ENCODE data around the gene NELL1. TPM values are rescaled to one million over a fixed set of nuclear protein-coding genes. Genes with fewer than 3 reads are reported as not detected.
A peak's percentile ranks its signal among the peaks of the same experiment; 100 is the strongest.

The NELL1 gene
- total RNA-seq, 1 donor from 2014 or later = not detected

DNA sequence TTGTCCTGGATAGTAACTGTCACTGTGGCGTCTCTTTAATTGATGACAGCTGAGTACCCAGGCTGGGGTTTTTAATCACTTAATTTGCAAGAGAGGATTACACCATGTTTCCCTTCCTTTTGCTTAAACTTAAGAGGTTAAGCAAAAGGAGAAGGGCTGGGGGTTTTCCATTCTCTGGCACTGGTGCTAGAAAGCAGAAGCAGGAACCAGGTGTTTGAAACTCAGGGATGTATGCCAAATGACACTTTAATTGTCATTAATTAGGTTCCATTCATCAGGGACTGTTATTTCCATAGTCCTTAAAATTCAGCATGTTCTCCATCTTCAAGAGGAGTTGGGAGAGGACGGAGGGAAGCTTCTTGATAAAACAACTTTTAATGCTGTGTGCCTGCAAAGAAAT, 746.2 kb downstream of the NELL1 start:
- no peaks in the 10 kb centered on the region for H4K20me1 ChIP-seq (ENCODE audit: low read depth)
- Mint-ChIP-seq H3K27ac (no peak overlapping the region), H3K9me3 (no peaks in the 10 kb centered on the region), H3K27me3 (ENCODE audit: insufficient read depth, low read depth) (no peaks in the 10 kb centered on the region), H3K36me3 (no peaks in the 10 kb centered on the region), H3K4me3 (no peak overlapping the region), H3K4me1 (no peaks in the 10 kb centered on the region)
- no peaks in the 10 kb centered on the region for H3K36me3 ChIP-seq
- no peak overlapping the region for H2AFZ ChIP-seq (replicated peaks)
- no peak overlapping the region for H3K9ac ChIP-seq
- DNase-seq (ENCODE audit: low spot score) = peak; percentile 3
- H3K9me3 ChIP-seq (ENCODE audit: low read depth) = no peaks in the 10 kb centered on the region
- no peak overlapping the region for H3K4me2 ChIP-seq
- H3F3A ChIP-seq (ENCODE audit: low read depth) = no peaks in the 10 kb centered on the region
- no peak for TF ChIP-seq EZH2 (IDR thresholded peaks at IDR 0.05)
- no peak for TF ChIP-seq EZH2phosphoT487 (IDR thresholded peaks at IDR 0.05)
- no peak for TF ChIP-seq CTCF (IDR thresholded peaks at IDR 0.05)
- peaks cover 8% of the 10 kb centered on the region for H3K4me1 ChIP-seq
- H3K4me3 ChIP-seq = no peak overlapping the region
- no peaks in the 10 kb centered on the region for H3K79me2 ChIP-seq (ENCODE audit: low read depth)
- no peaks in the 10 kb centered on the region for H3K27me3 ChIP-seq
- no peak overlapping the region for H3K27ac ChIP-seq

- no peaks in the 10 kb centered on the region for H3K4me1 ChIP-seq
- Mint-ChIP-seq H3K4me1 (no peaks in the 10 kb centered on the region), H3K27me3 (ENCODE audit: insufficient read depth, low read depth) (no peaks in the 10 kb centered on the region), H3K9me3 (no peaks in the 10 kb centered on the region), H3K36me3 (no peaks in the 10 kb centered on the region), H3K27ac (no peak overlapping the region), H3K4me3 (no peak overlapping the region)
- TF ChIP-seq EZH2phosphoT487 (IDR thresholded peaks at IDR 0.05) (no peak), EZH2 (IDR thresholded peaks at IDR 0.05) (no peak), CTCF (IDR thresholded peaks at IDR 0.05) (no peak)
- H4K20me1 ChIP-seq (ENCODE audit: low read depth) = no peaks in the 10 kb centered on the region
- no peaks in the 10 kb centered on the region for H3K27me3 ChIP-seq
- no peak overlapping the region for H3K9ac ChIP-seq
- no peak overlapping the region for H3K4me2 ChIP-seq
- no peaks in the 10 kb centered on the region for H3K79me2 ChIP-seq (ENCODE audit: low read depth)
- DNase-seq (ENCODE audit: low spot score) = no peak
- no peak overlapping the region for H3K4me3 ChIP-seq
- no peak overlapping the region for H2AFZ ChIP-seq (replicated peaks)
- no peaks in the 10 kb centered on the region for H3F3A ChIP-seq (ENCODE audit: low read depth)
- H3K36me3 ChIP-seq = no peaks in the 10 kb centered on the region
- H3K27ac ChIP-seq = no peak overlapping the region
- no peaks in the 10 kb centered on the region for H3K9me3 ChIP-seq (ENCODE audit: low read depth)
Measured at GRCh38 chr11:21421711-21422329, 752.4 kb downstream of the NELL1 start.

DNA sequence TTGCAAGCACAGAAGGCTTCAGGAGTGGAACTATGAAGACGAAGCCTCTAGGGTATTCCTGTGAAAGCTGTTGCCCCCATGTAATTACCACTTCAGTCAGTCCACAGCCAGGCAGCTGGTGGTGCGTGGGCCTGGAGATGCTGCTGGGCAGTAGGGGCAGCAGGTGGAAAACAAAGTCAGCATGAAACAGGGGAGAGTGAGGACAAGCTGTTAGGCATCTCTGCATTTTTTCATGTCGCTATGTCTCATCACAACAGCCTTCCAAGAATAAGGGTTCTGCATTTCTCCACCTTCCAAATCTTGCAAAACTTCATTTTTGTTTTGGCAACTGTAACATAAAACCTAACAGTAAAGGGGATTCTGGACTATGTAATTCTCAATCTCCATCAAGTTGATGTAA, 757.5 kb downstream of the NELL1 start:
- Histone ChIP-seq H3K27ac (no peak overlapping the region), H3K79me2 (ENCODE audit: low read depth) (no peaks in the 10 kb centered on the region), H4K20me1 (ENCODE audit: low read depth) (no peaks in the 10 kb centered on the region), H3K36me3 (no peaks in the 10 kb centered on the region), H3K9me3 (ENCODE audit: low read depth) (no peaks in the 10 kb centered on the region), H2AFZ (replicated peaks) (no peak overlapping the region), H3K27me3 (no peaks in the 10 kb centered on the region), H3K4me1 (no peaks in the 10 kb centered on the region), H3K4me2 (no peak overlapping the region), H3K9ac (no peak overlapping the region), H3K4me3 (no peak overlapping the region), H3F3A (ENCODE audit: low read depth) (no peaks in the 10 kb centered on the region)
- no peak overlapping the region for H3K27ac Mint-ChIP-seq
- no peaks in the 10 kb centered on the region for H3K27me3 Mint-ChIP-seq (ENCODE audit: insufficient read depth, low read depth)
- H3K9me3 Mint-ChIP-seq = no peaks in the 10 kb centered on the region
- H3K4me3 Mint-ChIP-seq = no peak overlapping the region
- TF ChIP-seq EZH2 (IDR thresholded peaks at IDR 0.05) (no peak), CTCF (IDR thresholded peaks at IDR 0.05) (no peak), EZH2phosphoT487 (IDR thresholded peaks at IDR 0.05) (no peak)
- DNase-seq (ENCODE audit: low spot score) = no peak
- no peaks in the 10 kb centered on the region for H3K4me1 Mint-ChIP-seq
- H3K36me3 Mint-ChIP-seq = no peaks in the 10 kb centered on the region

Measured in neural progenitor cell (in vitro differentiated cells).